A549 (cell line): ENCODE results near the gene SMPDL3B. TPM values are rescaled to one million over a fixed set of nuclear protein-coding genes. Genes with fewer than 3 reads are reported as not detected.
"Not testable (repeated sequence)": the region's sequence is repeated elsewhere in the genome, so short reads cannot be mapped to it uniquely, and the experiment has no call there.

Source experiments
- ATAC-seq, 2 experiments: fragments of 200-7000 bp in 1 of 2; fragments of >200 bp in 1 of 2; cut with Nextera tagmentation in 1 of 2; cut with Tn5 transposase in 1 of 2; 3 replicates each; pipeline versions ENCODE4 v1.8.0 to v1.9.1; 2018 to 2020; ENCODE audit warnings: mild to moderate bottlenecking in 1 of 2, moderate library complexity in 1 of 2
- CTCF ChIA-PET: fragments of 300-600 bp; sonication (Branson Sonifier 250); formaldehyde crosslinking; extraction: SDS; loops from one replicate; lab custom pipeline; 2021; ENCODE audit warnings: antibody characterized with exemption, inconsistent platforms; lab: Yijun Ruan, JAX
- POLR2A ChIA-PET: fragments of 350-600 bp; formaldehyde crosslinking; extraction: SDS; loops from one replicate; lab custom pipeline; 2021; ENCODE audit warnings: antibody characterized with exemption, inconsistent platforms; lab: Yijun Ruan, JAX
- DNase-seq, 2 experiments: peaks; one replicate each; pipeline versions ENCODE4 v3.0.0 to v3.0.0-alpha.2; 2011 to 2016; ENCODE audit warnings: low read depth in 1 of 2, low spot score in 1 of 2
- FAIRE-seq: peaks from 2 replicates; lab custom pipeline; 2011; peaks lifted over from hg19 to GRCh38; lab: Jason Lieb, UNC
- H3K27ac ChIP-seq, 2 experiments: fragments of >200 bp; sonication (Bioruptor Twin); formaldehyde crosslinking; 3 replicates each; pipeline ENCODE4 v1.5.1; 2016 to 2017
- H3K4me1 ChIP-seq: fragments of >200 bp; sonication (Bioruptor Twin); formaldehyde crosslinking; 3 replicates; pipeline ENCODE4 v1.6.1; 2016
- H3K4me2 ChIP-seq: fragments of >200 bp; sonication (Bioruptor Twin); formaldehyde crosslinking; 3 replicates; pipeline ENCODE4 v1.6.1; 2016
- H3K4me3 ChIP-seq: fragments of >200 bp; sonication (Bioruptor Twin); formaldehyde crosslinking; 3 replicates; pipeline ENCODE4 v1.5.1; 2016
- H3K9me3 ChIP-seq: fragments of >200 bp; sonication (Bioruptor Twin); formaldehyde crosslinking; 3 replicates; pipeline ENCODE4 v1.6.1; 2016
- GATA3 ChIP-seq: IDR thresholded peaks from 2 replicates; pipeline ENCODE4 v1.6.1; 2012; ENCODE audit warnings: borderline replicate concordance
- MAFK ChIP-seq: fragments of 450-650 bp; IDR thresholded peaks from 2 replicates; pipeline ENCODE4 v1.6.1; 2014; ENCODE audit not compliant: partially characterized antibody
- RNF2 ChIP-seq: fragments of 200-600 bp; sonication (generic); IDR thresholded peaks from 2 replicates; pipeline ENCODE4 v1.6.1; 2016; ENCODE audit warnings: low read depth, mild to moderate bottlenecking, antibody characterized with exemption, moderate library complexity, borderline replicate concordance
- WGBS: methylation state at CpG from one replicate; pipeline ENCODE4 v1.1.6; 2017; ENCODE audit errors: missing lambda C conversion rate; 5-methylcytosine and 5-hydroxymethylcytosine counted together
- polyA plus RNA-seq, 4 experiments: library from polyadenylated mRNA; depleted of rRNA in 3 of 4; stranded (reverse); fragments of >200 nt; fragmentation: RNase III in 1 of 4; extraction: RNeasy Plus Mini Kit Qiagen cat#74134 plus additional on column Dnase treatment in 1 of 4; gene quantifications; 2 replicates in 3 of 4; 3 replicates in 1 of 4; pipeline ENCODE4 v1.2.3, GENCODE V29; 2011 to 2017

The SMPDL3B gene
- polyA plus RNA-seq, 2 of the 4 experiments (the other 2 are of a cell fraction): 1.7 to 4.0 TPM

GRCh38 chr1:27999055-27999454 is 64.3 kb downstream of the SMPDL3B start:
- Histone ChIP-seq H3K9me3 (no peaks in the 10 kb centered on the region), H3K4me1 (no peaks in the 10 kb centered on the region), H3K27ac (no peak overlapping the region), H3K4me3 (no peak overlapping the region), H3K4me2 (no peak overlapping the region)
- ATAC-seq: no peak
- WGBS: 86% methylated on average over 1 of the region's 1 CpG
- POLR2A ChIA-PET: no interaction called here
- TF ChIP-seq MAFK: no peak
- no peak for DNase-seq
- CTCF ChIA-PET: interaction anchor here (1.1 to 2.1 kb wide), 3 partner anchors 11 to 210 kb away, joined by 3 to 5 read pairs (median 4); no protein-coding TSS in a partner anchor
- no peak for FAIRE-seq

DNA sequence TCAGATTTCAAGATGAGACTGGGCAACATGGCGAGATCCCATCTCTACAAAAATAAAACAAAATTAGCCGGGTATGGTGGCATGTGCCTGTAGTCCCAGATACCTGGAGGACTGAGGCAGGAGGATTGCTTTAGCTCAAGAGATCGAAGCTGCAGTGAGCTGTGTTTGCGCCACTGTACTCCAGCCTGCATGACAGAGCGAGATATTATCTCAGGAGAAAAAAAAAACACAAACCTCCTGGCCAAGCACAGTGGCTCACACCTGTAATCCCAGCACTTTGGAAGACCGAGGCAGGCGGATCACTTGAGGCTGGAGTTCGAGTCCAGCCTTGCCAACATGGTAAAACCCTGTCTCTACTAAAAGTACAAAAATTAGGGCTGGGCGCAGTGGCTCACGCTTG is 67.8 kb downstream of the SMPDL3B start:
- DNase-seq (no peak), ATAC-seq (no peak), FAIRE-seq (no peak)
- TF ChIP-seq RNF2 (no peak), GATA3 (no peak)
- no peak overlapping the region for H3K4me3 ChIP-seq
- no peak overlapping the region for H3K27ac ChIP-seq
- ChIA-PET CTCF (interaction anchor here (1.0 kb wide), 1 partner anchor 10 kb away, joined by 3 read pairs; no protein-coding TSS in a partner anchor), POLR2A (no interaction called here)
- H3K9me3 ChIP-seq: no peaks in the 10 kb centered on the region
- 96% methylated on average over 10 of the region's 10 CpGs for WGBS
- no peak overlapping the region for H3K4me2 ChIP-seq
- H3K4me1 ChIP-seq: no peaks in the 10 kb centered on the region

DNA sequence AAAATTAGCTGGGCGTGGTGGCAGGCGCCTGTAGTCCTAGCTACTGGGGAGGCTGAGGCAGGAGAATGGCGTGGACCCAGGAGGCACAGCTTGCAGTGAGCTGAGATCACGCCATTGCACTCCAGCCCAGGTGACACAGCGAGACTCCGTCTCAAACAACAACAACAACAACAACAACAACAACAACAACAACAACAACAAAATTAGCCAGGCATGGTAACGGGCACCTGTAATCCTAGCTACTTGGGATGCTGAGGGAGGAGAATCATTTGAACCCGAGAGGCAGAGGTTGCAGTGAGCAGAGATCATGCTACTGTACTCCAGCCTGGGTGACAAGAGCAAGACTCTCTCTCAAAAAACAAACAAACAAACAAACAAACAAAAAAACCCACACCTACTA is 68.3 kb downstream of the SMPDL3B start:
- H3K4me3 ChIP-seq, H3K4me1 ChIP-seq, ATAC-seq, H3K27ac ChIP-seq, H3K9me3 ChIP-seq, H3K4me2 ChIP-seq, DNase-seq, FAIRE-seq, POLR2A ChIA-PET: not testable (repeated sequence)
- CTCF ChIA-PET: interaction anchor here (0.5 kb wide), 1 partner anchor 607 kb away, joined by 3 read pairs; no protein-coding TSS in a partner anchor
- 92% methylated on average over 8 of the region's 8 CpGs for WGBS

Other genes with a start within 250 kb of the SMPDL3B start
- 6.5 and 7.0 TPM in 2 replicates for gene FAM76A, start 209.0 kb upstream of the SMPDL3B start, polyA plus RNA-seq (2011; rRNA removed)
- 4.1 to 4.8 TPM (median 4.2 TPM) in 3 replicates for gene FAM76A, start 209.0 kb upstream of the SMPDL3B start, polyA plus RNA-seq (2017; fragmentation: RNase III; extraction: RNeasy Plus Mini Kit Qiagen cat#74134 plus additional on column Dnase treatment)
- gene STX12, start 161.8 kb upstream of the SMPDL3B start, polyA plus RNA-seq (2011; rRNA removed): 12.8 and 14.6 TPM in 2 replicates
- gene STX12, start 161.8 kb upstream of the SMPDL3B start, polyA plus RNA-seq (2017; fragmentation: RNase III; extraction: RNeasy Plus Mini Kit Qiagen cat#74134 plus additional on column Dnase treatment): 10.3 to 13.6 TPM (median 11.9 TPM) in 3 replicates
- 42.0 and 43.9 TPM in 2 replicates for gene PPP1R8, start 104.2 kb upstream of the SMPDL3B start, polyA plus RNA-seq (2011; rRNA removed)
- gene PPP1R8, start 104.2 kb upstream of the SMPDL3B start, polyA plus RNA-seq (2017; fragmentation: RNase III; extraction: RNeasy Plus Mini Kit Qiagen cat#74134 plus additional on column Dnase treatment): 33.4 to 35.0 TPM (median 34.0 TPM) in 3 replicates
- gene THEMIS2, start 62.5 kb upstream of the SMPDL3B start, polyA plus RNA-seq (2011; rRNA removed): 0.81 and 0.95 TPM in 2 replicates
- 0.46 to 0.69 TPM (median 0.58 TPM) in 3 replicates for gene THEMIS2, start 62.5 kb upstream of the SMPDL3B start, polyA plus RNA-seq (2017; fragmentation: RNase III; extraction: RNeasy Plus Mini Kit Qiagen cat#74134 plus additional on column Dnase treatment)
- gene RPA2, start 20.4 kb upstream of the SMPDL3B start, polyA plus RNA-seq (2011; rRNA removed): 38.9 and 42.4 TPM in 2 replicates
- 38.5 to 41.0 TPM (median 39.5 TPM) in 3 replicates for gene RPA2, start 20.4 kb upstream of the SMPDL3B start, polyA plus RNA-seq (2017; fragmentation: RNase III; extraction: RNeasy Plus Mini Kit Qiagen cat#74134 plus additional on column Dnase treatment)
- gene XKR8, start 25.0 kb downstream of the SMPDL3B start, polyA plus RNA-seq (2011; rRNA removed): 3.3 and 4.2 TPM in 2 replicates
- 3.3 to 3.5 TPM (median 3.5 TPM) in 3 replicates for gene XKR8, start 25.0 kb downstream of the SMPDL3B start, polyA plus RNA-seq (2017; fragmentation: RNase III; extraction: RNeasy Plus Mini Kit Qiagen cat#74134 plus additional on column Dnase treatment)
- 9.3 and 11.7 TPM in 2 replicates for gene EYA3, start 153.6 kb downstream of the SMPDL3B start, polyA plus RNA-seq (2011; rRNA removed)
- 5.3 to 6.2 TPM (median 5.7 TPM) in 3 replicates for gene EYA3, start 153.6 kb downstream of the SMPDL3B start, polyA plus RNA-seq (2017; fragmentation: RNase III; extraction: RNeasy Plus Mini Kit Qiagen cat#74134 plus additional on column Dnase treatment)
- 0.58 and 0.83 TPM in 2 replicates for gene PTAFR, start 241.7 kb downstream of the SMPDL3B start, polyA plus RNA-seq (2011; rRNA removed)
- 0.17 to 0.24 TPM (median 0.17 TPM) in 3 replicates for gene PTAFR, start 241.7 kb downstream of the SMPDL3B start, polyA plus RNA-seq (2017; fragmentation: RNase III; extraction: RNeasy Plus Mini Kit Qiagen cat#74134 plus additional on column Dnase treatment)